Mesenchymal stem cell (in vitro differentiated cells and primary cell): ENCODE results near the gene ERG28. TPM values are rescaled to one million over a fixed set of nuclear protein-coding genes. Genes with fewer than 3 reads are reported as not detected.
A peak's percentile ranks its signal among the peaks of the same experiment; 100 is the strongest.

Experiments
- DNase-seq: peaks from one replicate; pipeline ENCODE4 v3.0.0-alpha.2; 2013
- H2AFZ ChIP-seq: one replicate; pipeline ENCODE4 v1.6.1; 2013; ENCODE audit warnings: low read depth, mild to moderate bottlenecking, control low read depth, inconsistent platforms, low read length, moderate library complexity
- H2AK5ac ChIP-seq: 2 replicates; pipeline ENCODE4 v1.6.1; 2013; ENCODE audit warnings: low read length, moderate library complexity, mild to moderate bottlenecking, inconsistent platforms; ENCODE audit not compliant: severe bottlenecking
- H2BK120ac ChIP-seq: one replicate; pipeline ENCODE4 v1.6.1; 2013; ENCODE audit warnings: low read depth, mild to moderate bottlenecking, inconsistent platforms, low read length, moderate library complexity
- H2BK12ac ChIP-seq, 2 experiments: one replicate each; pipeline ENCODE4 v1.6.1; 2013; ENCODE audit warnings: inconsistent platforms in 2 of 2, low read length in 2 of 2, mild to moderate bottlenecking in 2 of 2, moderate library complexity in 2 of 2, control low read depth in 1 of 2
- H2BK15ac ChIP-seq: one replicate; pipeline ENCODE4 v1.6.1; 2013; ENCODE audit warnings: mild to moderate bottlenecking, low read depth, inconsistent platforms; ENCODE audit not compliant: poor library complexity, severe bottlenecking
- H2BK5ac ChIP-seq: 2 replicates; pipeline ENCODE4 v1.6.1; 2013; ENCODE audit warnings: low read depth, mild to moderate bottlenecking, low read length, control low read depth, inconsistent platforms; ENCODE audit not compliant: poor library complexity, severe bottlenecking
- H3K14ac ChIP-seq, 2 experiments: one replicate each; pipeline ENCODE4 v1.6.1; 2013; ENCODE audit warnings: inconsistent platforms in 2 of 2, low read length in 2 of 2, control low read depth in 1 of 2, mild to moderate bottlenecking in 1 of 2, moderate library complexity in 1 of 2
- H3K18ac ChIP-seq, 2 experiments: one replicate each; pipeline ENCODE4 v1.6.1; 2013; ENCODE audit warnings: inconsistent platforms in 2 of 2, low read length in 2 of 2, control low read depth in 1 of 2, low read depth in 1 of 2, mild to moderate bottlenecking in 1 of 2
- H3K23ac ChIP-seq, 2 experiments: one replicate each; pipeline ENCODE4 v1.6.1; 2013; ENCODE audit warnings: inconsistent platforms in 2 of 2, low read length in 2 of 2, mild to moderate bottlenecking in 2 of 2, moderate library complexity in 2 of 2, control low read depth in 1 of 2
- H3K27ac ChIP-seq: 2 replicates; pipeline ENCODE4 v1.5.1; 2013; ENCODE audit warnings: mild to moderate bottlenecking, moderate library complexity, low read length, control low read depth, inconsistent platforms; ENCODE audit not compliant: poor library complexity, severe bottlenecking
- H3K27me3 ChIP-seq, 2 experiments: 2 replicates each; pipeline versions ENCODE4 v1.6.1 to v1.7.0; 2013; ENCODE audit warnings: low read length in 2 of 2, mild to moderate bottlenecking in 2 of 2, moderate library complexity in 2 of 2, control low read depth in 1 of 2, inconsistent platforms in 1 of 2; ENCODE audit not compliant: control insufficient read depth in 1 of 2, insufficient read depth in 1 of 2
- H3K36me3 ChIP-seq, 2 experiments: 2 replicates each; pipeline versions ENCODE4 v1.6.1 to v1.7.0; 2013; ENCODE audit warnings: low read length in 2 of 2, control low read depth in 1 of 2, inconsistent platforms in 1 of 2, low read depth in 1 of 2, mild to moderate bottlenecking in 1 of 2; ENCODE audit not compliant: insufficient read depth in 2 of 2, control insufficient read depth in 1 of 2
- H3K4ac ChIP-seq, 2 experiments: one replicate each; pipeline ENCODE4 v1.6.1; 2013; ENCODE audit warnings: inconsistent platforms in 2 of 2, low read length in 2 of 2, mild to moderate bottlenecking in 2 of 2, moderate library complexity in 2 of 2, control low read depth in 1 of 2, low read depth in 1 of 2
- H3K4me1 ChIP-seq: 2 replicates; pipeline ENCODE4 v1.6.1; 2013; ENCODE audit warnings: low read depth, low read length, control low read depth; ENCODE audit not compliant: control insufficient read depth, insufficient read depth
- H3K4me2 ChIP-seq: 2 replicates; pipeline ENCODE4 v1.6.1; 2013; ENCODE audit warnings: low read length, mild to moderate bottlenecking, inconsistent platforms; ENCODE audit not compliant: poor library complexity, severe bottlenecking
- H3K4me3 ChIP-seq, 2 experiments: 2 replicates each; pipeline versions ENCODE4 v1.5.1 to v1.7.0; 2013; ENCODE audit warnings: low read length in 2 of 2, mild to moderate bottlenecking in 2 of 2, control low read depth in 1 of 2, low read depth in 1 of 2; ENCODE audit not compliant: insufficient read depth in 1 of 2
- H3K79me1 ChIP-seq: replicated peaks from 2 replicates; pipeline ENCODE4 v1.6.1; 2013; ENCODE audit warnings: mild to moderate bottlenecking, control low read depth, low read length, inconsistent platforms; ENCODE audit not compliant: poor library complexity, severe bottlenecking
- H3K9ac ChIP-seq: 2 replicates; pipeline ENCODE4 v1.7.0; 2013; ENCODE audit warnings: mild to moderate bottlenecking, low read length, moderate library complexity
- H3K9me3 ChIP-seq: 2 replicates; pipeline ENCODE4 v1.7.0; 2013; ENCODE audit warnings: mild to moderate bottlenecking, low read length; ENCODE audit not compliant: control insufficient read depth
- H4K8ac ChIP-seq: one replicate; pipeline ENCODE4 v1.6.1; 2013; ENCODE audit warnings: inconsistent platforms, mild to moderate bottlenecking, low read length, moderate library complexity
- H4K91ac ChIP-seq: one replicate; pipeline ENCODE4 v1.6.1; 2013; ENCODE audit warnings: mild to moderate bottlenecking, low read length, inconsistent platforms
- WGBS: methylation state at CpG from one replicate; pipeline ENCODE4 v1.1.7; 2013; ENCODE audit warnings: mixed read lengths; 5-methylcytosine and 5-hydroxymethylcytosine counted together
- polyA plus RNA-seq, 2 experiments: library from polyadenylated mRNA; stranded (reverse); fragments of 200-250 nt; gene quantifications; one replicate each; pipeline ENCODE4 v1.2.3, GENCODE V29; 2013

The ERG28 gene, protein sequence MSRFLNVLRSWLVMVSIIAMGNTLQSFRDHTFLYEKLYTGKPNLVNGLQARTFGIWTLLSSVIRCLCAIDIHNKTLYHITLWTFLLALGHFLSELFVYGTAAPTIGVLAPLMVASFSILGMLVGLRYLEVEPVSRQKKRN
- polyA plus RNA-seq (2013, experiment 1 of 2), result 84.7 TPM
- 84.6 TPM for polyA plus RNA-seq (2013, experiment 2 of 2)

- Histone ChIP-seq H2BK5ac (no peak within 1 kb of the TSS), H3K18ac (peak within 1 kb of the TSS; percentile 61 to 77), H2BK12ac (peak within 1 kb of the TSS in 1 of 2 experiments; percentile 45), H3K4me2 (peak within 1 kb of the TSS; percentile 83), H3K27ac (peak within 1 kb of the TSS; percentile 72), H2AK5ac (no peak within 1 kb of the TSS), H3K9me3 (no peaks in the 10 kb centered on the region), H3K23ac (peak within 1 kb of the TSS in 1 of 2 experiments; percentile 93), H3K14ac (peak within 1 kb of the TSS in 1 of 2 experiments; percentile 77), H4K8ac (peak within 1 kb of the TSS; percentile 83), H4K91ac (no peak within 1 kb of the TSS), H3K79me1 (peaks cover 21% of the 10 kb centered on the region), H2BK15ac (no peak within 1 kb of the TSS), H3K4me1 (peaks cover 5% of the 10 kb centered on the region), H2AFZ (peak within 1 kb of the TSS; percentile 91), H3K27me3 (no peaks in the 10 kb centered on the region), H3K4me3 (peak within 1 kb of the TSS; percentile 88 to 92), H3K36me3 (peaks cover 0 to 40% of the 10 kb centered on the region in 2 experiments), H3K4ac (peak within 1 kb of the TSS in 1 of 2 experiments; percentile 40), H3K9ac (peak within 1 kb of the TSS; percentile 94), H2BK120ac (no peak within 1 kb of the TSS)
- DNase-seq, result peak; percentile 99
- under 1% methylated on average over 59 of the region's 60 CpGs for WGBS
These were observed at the start of gene ERG28, which contains the start of gene TTLL5 for GRCh38 chr14:75660630-75661498. ERG28 (minus strand) TSS chr14:75660876; CDS start chr14:75657502, 3,374 bp downstream. TTLL5 (plus strand) TSS chr14:75661246; CDS start chr14:75663150, 1,904 bp downstream.

- H2BK12ac ChIP-seq, result no peak overlapping the region
- no peak overlapping the region for H3K4me3 ChIP-seq
- no peak overlapping the region for H3K9ac ChIP-seq
- no peak overlapping the region for H3K18ac ChIP-seq
- no peak overlapping the region for H3K27ac ChIP-seq
- no peaks in the 10 kb centered on the region for H3K9me3 ChIP-seq
- peaks cover 3 to 51% of the 10 kb centered on the region in 2 experiments for H3K36me3 ChIP-seq
- H3K4me1 ChIP-seq, result peaks cover 5% of the 10 kb centered on the region
- H2AK5ac ChIP-seq, result no peak overlapping the region
- H4K8ac ChIP-seq, result no peak overlapping the region
- H2BK5ac ChIP-seq, result no peak overlapping the region
- peak; percentile 80 for DNase-seq
- peaks cover 4% of the 10 kb centered on the region for H3K79me1 ChIP-seq
- H3K4me2 ChIP-seq, result no peak overlapping the region
- H3K27me3 ChIP-seq, result no peaks in the 10 kb centered on the region
- H3K14ac ChIP-seq, result no peak overlapping the region
- no peak overlapping the region for H2BK15ac ChIP-seq
- WGBS, result 55% methylated on average over 10 of the region's 10 CpGs
- H3K4ac ChIP-seq, result no peak overlapping the region
- H2BK120ac ChIP-seq, result no peak overlapping the region
- H3K23ac ChIP-seq, result no peak overlapping the region
- H2AFZ ChIP-seq, result no peak overlapping the region
- H4K91ac ChIP-seq, result no peak overlapping the region
These were observed 48.6 kb upstream of the ERG28 start for GRCh38 chr14:75709207-75709812.

DNA sequence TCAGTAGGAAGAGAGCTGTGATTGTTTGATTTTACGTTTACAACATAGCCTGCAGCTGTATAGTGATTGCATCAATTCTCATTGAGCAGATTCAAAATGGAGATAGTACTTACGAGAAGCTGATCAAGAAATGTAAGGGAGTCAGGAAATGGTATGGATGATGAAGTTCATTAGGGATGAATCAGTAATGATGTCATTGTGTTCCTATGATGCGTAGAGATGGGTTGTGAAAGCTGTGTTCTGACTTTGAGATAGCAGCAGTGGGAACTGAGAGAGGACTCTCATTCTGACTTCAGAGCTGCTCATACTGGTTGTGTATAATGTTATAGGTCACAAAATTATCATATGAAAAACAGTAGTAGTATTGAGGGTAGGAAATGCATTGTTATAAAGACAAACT is 44.3 kb upstream of the ERG28 start:
- H3K4ac ChIP-seq, result no peak overlapping the region
- no peak overlapping the region for H3K4me2 ChIP-seq
- H3K27ac ChIP-seq, result no peak overlapping the region
- H3K4me3 ChIP-seq, result no peak overlapping the region
- no peak overlapping the region for H3K18ac ChIP-seq
- no peak overlapping the region for H2BK5ac ChIP-seq
- no peak overlapping the region for H3K9ac ChIP-seq
- H3K27me3 ChIP-seq, result no peaks in the 10 kb centered on the region
- no peak overlapping the region for H4K8ac ChIP-seq
- peak; percentile 7 for DNase-seq
- no peak overlapping the region for H2BK15ac ChIP-seq
- H3K9me3 ChIP-seq, result no peaks in the 10 kb centered on the region
- H2AFZ ChIP-seq, result no peak overlapping the region
- whole genome bisulfite sequencing, result 96% methylated on average over 3 of the region's 3 CpGs
- no peak overlapping the region for H4K91ac ChIP-seq
- H3K4me1 ChIP-seq, result peaks cover 1% of the 10 kb centered on the region
- H2AK5ac ChIP-seq, result no peak overlapping the region
- no peak overlapping the region for H3K14ac ChIP-seq
- H3K23ac ChIP-seq, result no peak overlapping the region
- no peak overlapping the region for H2BK120ac ChIP-seq
- H3K79me1 ChIP-seq, result peaks cover 3% of the 10 kb centered on the region
- H3K36me3 ChIP-seq, result peaks cover 10 to 51% of the 10 kb centered on the region in 2 experiments
- no peak overlapping the region for H2BK12ac ChIP-seq

GRCh38 chr14:75703467-75703866 is 42.8 kb upstream of the ERG28 start:
- WGBS, result no CpG with 5 or more reads among the region's 1 CpG
- Histone ChIP-seq H2AK5ac (no peak overlapping the region), H2AFZ (no peak overlapping the region), H3K23ac (no peak overlapping the region), H3K4me3 (no peak overlapping the region), H4K91ac (no peak overlapping the region), H3K4me1 (peaks cover 1% of the 10 kb centered on the region), H3K79me1 (peaks cover 3% of the 10 kb centered on the region), H3K27me3 (no peaks in the 10 kb centered on the region), H3K14ac (no peak overlapping the region), H3K27ac (no peak overlapping the region), H3K36me3 (peaks cover 10 to 54% of the 10 kb centered on the region in 2 experiments), H4K8ac (no peak overlapping the region), H3K9me3 (no peaks in the 10 kb centered on the region), H2BK15ac (no peak overlapping the region), H2BK120ac (no peak overlapping the region), H3K9ac (peak overlapping the region; percentile 59), H2BK12ac (no peak overlapping the region), H3K4ac (no peak overlapping the region), H3K18ac (no peak overlapping the region), H3K4me2 (no peak overlapping the region), H2BK5ac (no peak overlapping the region)
- DNase-seq, result no peak
